ENCODE results near the gene ABR.
"Not testable (repeated sequence)": the region's sequence is repeated elsewhere in the genome, so short reads cannot be mapped to it uniquely, and the experiment has no call there.

Gene ABR

GRCh38 chr17:996554-997344 lies 183.0 kb downstream of the ABR start, which contains the start of gene TIMM22:
Gene TIMM22 (plus strand): TSS chr17:997129. CDS start chr17:997143, 14 bp downstream.
- TF ChIP-seq Cebpa-rat (IDR thresholded peaks at IDR 0.05), result 0 out of 22 replicates have a peak, but pooled peaks of 1 of the 11 experiments have one; percentile 18
- H3K27ac ChIP-seq, result peak within 1 kb of the TSS; percentile 88 to 99 (median 96)
- H3K9me3 ChIP-seq (replicated peaks in 1 of 11), result peaks cover 0 to 15% (median 0%) of the 10 kb centered on the region in 11 experiments; a peak in 3 of 22 replicates
- H3K9ac ChIP-seq, result peak within 1 kb of the TSS; percentile 87 to 98 (median 94)
- peak within 1 kb of the TSS; percentile 78 to 98 (median 92) for H3K4me2 ChIP-seq
- H3K27me3 ChIP-seq, result no peaks in the 10 kb centered on the region
- peaks cover 16 to 46% (median 38%) of the 10 kb centered on the region in 11 experiments; a peak in 20 of 22 replicates for H4K20me1 ChIP-seq
- H3K36me3 ChIP-seq, result peaks cover 25 to 34% (median 26%) of the 10 kb centered on the region in 11 experiments
- peak within 1 kb of the TSS; percentile 90 to 100 (median 98) for H3K4me3 ChIP-seq
- H3K4me1 ChIP-seq, result peaks cover 15 to 27% (median 20%) of the 10 kb centered on the region in 10 experiments

GRCh38 chr17:995324-995723 lies 184.5 kb downstream of the ABR start:
- not testable (repeated sequence) for H3K4me3 ChIP-seq, H3K9ac ChIP-seq, H3K27ac ChIP-seq, H3K27me3 ChIP-seq
- Histone ChIP-seq H3K4me1 (peaks cover 15 to 27% (median 20%) of the 10 kb centered on the region in 10 experiments), H3K9me3 (replicated peaks in 1 of 11) (peaks cover 0 to 15% (median 0%) of the 10 kb centered on the region in 11 experiments; a peak in 3 of 22 replicates), H4K20me1 (peaks cover 16 to 32% (median 24%) of the 10 kb centered on the region in 11 experiments; a peak in 20 of 22 replicates), H3K4me2 (peak overlapping the region in 2 of 11 experiments; percentile 12 to 63; a peak in 2 of 22 replicates), H3K36me3 (peaks cover 10 to 20% (median 11%) of the 10 kb centered on the region in 11 experiments)

- no peak overlapping the region for H3K4me3 ChIP-seq
- peaks cover 0 to 15% (median 0%) of the 10 kb centered on the region in 11 experiments; a peak in 3 of 22 replicates for H3K9me3 ChIP-seq (replicated peaks in 1 of 11)
- H3K27me3 ChIP-seq, result no peaks in the 10 kb centered on the region
- peaks cover under 1 to 9% (median 5%) of the 10 kb centered on the region in 11 experiments; a peak in 17 of 22 replicates for H4K20me1 ChIP-seq
- H3K4me2 ChIP-seq, result no peak overlapping the region
- H3K9ac ChIP-seq, result no peak overlapping the region
- no peaks in the 10 kb centered on the region for H3K36me3 ChIP-seq
- no peak overlapping the region for H3K27ac ChIP-seq
- TF ChIP-seq Cebpa-rat (IDR thresholded peaks at IDR 0.05), result no peak
- H3K4me1 ChIP-seq, result peaks cover 5 to 16% (median 9%) of the 10 kb centered on the region in 10 experiments
Measured at GRCh38 chr17:992933-993332, 186.8 kb downstream of the ABR start.

- H3K4me2 ChIP-seq, result no peak overlapping the region
- H3K36me3 ChIP-seq, result no peaks in the 10 kb centered on the region
- no peak overlapping the region for H3K9ac ChIP-seq
- no peaks in the 10 kb centered on the region for H3K27me3 ChIP-seq
- H3K4me1 ChIP-seq, result peaks cover 0 to 8% (median 5%) of the 10 kb centered on the region in 10 experiments; a peak in 7 of 20 replicates
- peaks cover 0 to 5% (median 0%) of the 10 kb centered on the region in 11 experiments; a peak in 2 of 22 replicates for H3K9me3 ChIP-seq (replicated peaks in 1 of 11)
- no peaks in the 10 kb centered on the region for H4K20me1 ChIP-seq
- H3K4me3 ChIP-seq, result no peak overlapping the region
- no peak overlapping the region for H3K27ac ChIP-seq
- no peak for TF ChIP-seq Cebpa-rat (IDR thresholded peaks at IDR 0.05)
Measured at GRCh38 chr17:988561-988960, 191.2 kb downstream of the ABR start.

GRCh38 chr17:987931-988330 lies 191.8 kb downstream of the ABR start:
- no peak overlapping the region for H3K4me3 ChIP-seq
- H4K20me1 ChIP-seq, result no peaks in the 10 kb centered on the region
- peaks cover 0 to 10% (median 5%) of the 10 kb centered on the region in 10 experiments; a peak in 7 of 20 replicates for H3K4me1 ChIP-seq
- no peak overlapping the region for H3K9ac ChIP-seq
- H3K27ac ChIP-seq, result no peak overlapping the region
- no peak for TF ChIP-seq Cebpa-rat (IDR thresholded peaks at IDR 0.05)
- no peaks in the 10 kb centered on the region for H3K36me3 ChIP-seq
- H3K27me3 ChIP-seq, result no peaks in the 10 kb centered on the region
- H3K9me3 ChIP-seq (replicated peaks in 1 of 11), result no peaks in the 10 kb centered on the region
- no peak overlapping the region for H3K4me2 ChIP-seq

- H3K9me3 ChIP-seq (replicated peaks in 1 of 11), result no peaks in the 10 kb centered on the region
- H3K4me1 ChIP-seq, result peaks cover 0 to 25% (median 8%) of the 10 kb centered on the region in 10 experiments; a peak in 13 of 20 replicates
- no peak overlapping the region for H3K4me3 ChIP-seq
- H3K27me3 ChIP-seq, result no peaks in the 10 kb centered on the region
- H3K4me2 ChIP-seq, result no peak overlapping the region
- TF ChIP-seq Cebpa-rat (IDR thresholded peaks at IDR 0.05), result no peak
- H3K36me3 ChIP-seq, result no peaks in the 10 kb centered on the region
- no peak overlapping the region for H3K9ac ChIP-seq
- H4K20me1 ChIP-seq, result no peaks in the 10 kb centered on the region
- H3K27ac ChIP-seq, result no peak overlapping the region
Measured at GRCh38 chr17:986322-986929, 193.4 kb downstream of the ABR start.

GRCh38 chr17:983921-984320 lies 195.9 kb downstream of the ABR start:
- Histone ChIP-seq H3K27me3 (no peaks in the 10 kb centered on the region), H3K27ac (no peak overlapping the region), H3K9me3 (replicated peaks in 1 of 11) (no peaks in the 10 kb centered on the region), H3K4me3 (no peak overlapping the region), H3K4me1 (peaks cover 5 to 38% (median 21%) of the 10 kb centered on the region in 10 experiments; a peak in 18 of 20 replicates), H3K36me3 (no peaks in the 10 kb centered on the region), H4K20me1 (peaks cover 0 to 5% (median 0%) of the 10 kb centered on the region in 11 experiments; a peak in 2 of 22 replicates), H3K4me2 (peak overlapping the region in 5 of 11 experiments; percentile 4 to 37 (median 22); a peak in 5 of 22 replicates), H3K9ac (peak overlapping the region in 3 of 11 experiments; percentile 7 to 18 (median 12); a peak in 1 of 22 replicates)
- no peak for TF ChIP-seq Cebpa-rat (IDR thresholded peaks at IDR 0.05)

- Histone ChIP-seq H3K27ac (no peak overlapping the region), H3K4me2 (peak overlapping the region in 10 of 11 experiments; percentile 75 to 96 (median 91); a peak in 17 of 22 replicates), H3K36me3 (no peaks in the 10 kb centered on the region; a peak in 2 of 22 replicates), H3K9ac (peak overlapping the region in 2 of 11 experiments; percentile 7 to 92; a peak in 3 of 22 replicates), H3K4me1 (peaks cover 24 to 57% (median 40%) of the 10 kb centered on the region in 10 experiments), H3K27me3 (no peaks in the 10 kb centered on the region), H4K20me1 (peaks cover 0 to 31% (median 0%) of the 10 kb centered on the region in 11 experiments; a peak in 5 of 22 replicates), H3K4me3 (no peak overlapping the region; a peak in 2 of 20 replicates), H3K9me3 (replicated peaks in 1 of 11) (no peaks in the 10 kb centered on the region)
- no peak for TF ChIP-seq Cebpa-rat (IDR thresholded peaks at IDR 0.05)
Measured at GRCh38 chr17:981292-981658, 198.5 kb downstream of the ABR start.
